ENCODE data around the gene TMEM248.
"Not testable (repeated sequence)": the region's sequence is repeated elsewhere in the genome, so short reads cannot be mapped to it uniquely, and the experiment has no call there.

Gene TMEM248

GRCh38 chr7:66912195-66912594 lies 8.8 kb upstream of the TMEM248 start:
- DNase-seq (ENCODE audit: low read depth, low spot score), result no peak
- in situ Hi-C loops (cut with HindIII; ENCODE audit: low sequenced_read_pairs), result no loop called here
- no peak for TF ChIP-seq CTCF (IDR thresholded peaks at IDR 0.05; ENCODE audit: low read depth, low read length)
- H3K4me3 ChIP-seq (ENCODE audit: low read depth, low read length), result no peak overlapping the region

- no peak for TF ChIP-seq CTCF (IDR thresholded peaks at IDR 0.05; ENCODE audit: low read depth, low read length)
- DNase-seq (ENCODE audit: low read depth, low spot score), result no peak
- in situ Hi-C loops (cut with HindIII; ENCODE audit: low sequenced_read_pairs), result no loop called here
- no peak overlapping the region for H3K4me3 ChIP-seq (ENCODE audit: low read depth, low read length)
These were observed 7.6 kb upstream of the TMEM248 start for GRCh38 chr7:66913118-66914037.

GRCh38 chr7:66917904-66918303 lies 3.1 kb upstream of the TMEM248 start:
- not testable (repeated sequence) for H3K4me3 ChIP-seq (ENCODE audit: low read depth, low read length)

GRCh38 chr7:66919304-66919703 lies 1.7 kb upstream of the TMEM248 start:
- no peak for TF ChIP-seq CTCF (IDR thresholded peaks at IDR 0.05; ENCODE audit: low read depth, low read length)
- no peak for DNase-seq (ENCODE audit: low read depth, low spot score)
- in situ Hi-C loops (cut with HindIII; ENCODE audit: low sequenced_read_pairs), result no loop called here

More at GRCh38 chr7:66917904-66918303, 3.1 kb upstream of the TMEM248 start:
- in situ Hi-C loops (cut with HindIII; ENCODE audit: low sequenced_read_pairs); DNase-seq (ENCODE audit: low read depth, low spot score): not testable (repeated sequence)

GRCh38 chr7:66919704-66920103 lies 1.3 kb upstream of the TMEM248 start:
- H3K4me3 ChIP-seq (ENCODE audit: low read depth, low read length), result no peak overlapping the region
- DNase-seq (ENCODE audit: low read depth, low spot score), result no peak
- in situ Hi-C loops (cut with HindIII; ENCODE audit: low sequenced_read_pairs), result no loop called here
- no peak for TF ChIP-seq CTCF (IDR thresholded peaks at IDR 0.05; ENCODE audit: low read depth, low read length)

More at GRCh38 chr7:66919304-66919703, 1.7 kb upstream of the TMEM248 start:
- H3K4me3 ChIP-seq (ENCODE audit: low read depth, low read length), result no peak overlapping the region

GRCh38 chr7:66920256-66920655 lies 769 bp upstream of the TMEM248 start:
- H3K4me3 ChIP-seq (ENCODE audit: low read depth, low read length), result peak overlapping the region; percentile 95
- TF ChIP-seq CTCF (IDR thresholded peaks at IDR 0.05; ENCODE audit: low read depth, low read length), result no peak
- DNase-seq (ENCODE audit: low read depth, low spot score), result no peak
- in situ Hi-C loops (cut with HindIII; ENCODE audit: low sequenced_read_pairs), result no loop called here

GRCh38 chr7:66921396-66921917 lies 432 bp downstream of the TMEM248 start:
- TF ChIP-seq CTCF (IDR thresholded peaks at IDR 0.05; ENCODE audit: low read depth, low read length), result no peak
- in situ Hi-C loops (cut with HindIII; ENCODE audit: low sequenced_read_pairs), result no loop called here
- DNase-seq (ENCODE audit: low read depth, low spot score), result peak; percentile 49
- peak overlapping the region; percentile 95 for H3K4me3 ChIP-seq (ENCODE audit: low read depth, low read length)
